GM21619 (cell line): ENCODE measurements around the gene UNC79.

Source experiments
- ATAC-seq: cut with Tn5 transposase; IDR thresholded peaks from one replicate; pipeline ENCODE4 v1.9.1; 2021; ENCODE audit not compliant: unreplicated experiment

Gene UNC79

GRCh38 chr14:93745603-93746273, 315.0 kb downstream of the UNC79 start:
- ATAC-seq, result no peak

DNA sequence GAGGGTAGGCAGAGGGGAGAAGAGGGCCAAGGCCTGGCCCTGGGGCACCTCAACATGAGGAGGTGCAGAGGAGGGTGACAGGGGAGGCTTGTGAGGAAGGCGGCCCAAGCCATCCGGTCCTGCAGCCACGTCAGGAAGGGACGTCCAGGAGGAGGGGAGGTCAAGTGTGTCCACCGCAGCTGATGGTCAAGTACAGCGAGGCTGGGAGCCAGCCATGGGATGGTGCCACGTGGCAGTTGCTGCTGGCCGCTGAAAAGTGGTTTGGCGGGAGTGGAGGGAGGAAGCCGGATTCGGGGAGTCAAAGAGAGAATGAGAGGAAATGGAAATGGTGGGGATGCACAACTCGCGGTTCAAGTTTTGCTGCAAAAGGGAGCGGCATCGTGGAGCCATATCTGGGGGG, 316.4 kb downstream of the UNC79 start:
- no peak for ATAC-seq

DNA sequence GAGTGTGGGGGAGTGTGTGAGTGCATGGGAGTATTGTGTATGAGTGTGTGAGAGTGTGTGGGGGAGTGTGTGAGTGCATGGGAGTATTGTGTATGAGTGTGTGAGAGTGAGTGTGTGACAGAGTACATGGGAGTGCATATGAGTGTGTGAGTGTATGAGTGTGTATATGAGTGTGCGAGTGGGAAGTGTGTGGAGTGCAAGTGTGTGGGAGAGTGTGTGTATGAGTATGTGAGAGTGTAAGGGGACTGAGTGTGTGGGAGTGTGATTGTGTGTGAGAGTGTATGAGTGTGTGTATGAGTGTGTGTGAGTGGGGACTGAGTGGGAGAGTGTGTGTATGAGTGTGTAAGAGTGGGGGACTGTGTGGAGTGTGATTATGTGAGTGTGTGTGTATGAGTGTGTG, 316.8 kb downstream of the UNC79 start:
- ATAC-seq, result no peak

- no peak for ATAC-seq
These were observed 317.7 kb downstream of the UNC79 start for GRCh38 chr14:93748208-93749075.

- ATAC-seq, result no peak
These were observed 318.3 kb downstream of the UNC79 start for GRCh38 chr14:93749076-93749420.

DNA sequence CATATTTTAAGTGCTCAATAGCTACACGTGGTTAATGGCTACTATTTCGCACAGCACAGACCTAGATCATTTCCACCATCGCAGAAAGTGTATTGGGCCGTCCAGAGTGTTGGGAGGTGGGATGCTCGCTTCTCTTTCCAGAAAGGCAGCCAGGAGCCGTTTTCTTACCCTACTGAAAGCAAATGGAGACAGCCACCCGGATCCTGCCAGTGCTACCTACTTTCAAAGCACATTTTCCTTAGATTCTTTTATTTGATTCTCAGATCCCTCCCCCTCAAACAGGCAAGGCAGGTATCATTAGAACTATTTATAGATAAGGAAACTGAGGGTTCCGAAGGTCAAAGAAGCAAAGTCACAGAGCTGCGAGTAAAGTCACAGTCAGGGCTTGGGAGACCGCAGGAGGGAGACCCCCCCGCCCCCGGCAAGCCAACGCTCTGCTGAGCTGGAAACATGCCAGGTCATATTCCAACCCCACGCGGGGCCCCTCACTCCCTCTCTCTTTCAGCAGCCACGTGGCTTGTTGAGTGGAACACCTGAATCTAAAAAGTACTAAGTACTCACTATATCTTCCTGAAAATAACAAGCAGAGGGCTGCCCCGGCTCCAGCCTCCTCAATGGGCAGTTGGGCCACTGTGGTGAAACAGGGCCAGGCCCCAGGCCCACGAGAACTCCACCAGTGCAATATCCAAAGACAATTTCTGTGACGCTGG, 321.4 kb downstream of the UNC79 start:
- ATAC-seq, result no peak

GRCh38 chr14:93752980-93753561, 322.3 kb downstream of the UNC79 start:
- no peak for ATAC-seq

GRCh38 chr14:93753647-93754046, 322.9 kb downstream of the UNC79 start:
- ATAC-seq, result no peak

DNA sequence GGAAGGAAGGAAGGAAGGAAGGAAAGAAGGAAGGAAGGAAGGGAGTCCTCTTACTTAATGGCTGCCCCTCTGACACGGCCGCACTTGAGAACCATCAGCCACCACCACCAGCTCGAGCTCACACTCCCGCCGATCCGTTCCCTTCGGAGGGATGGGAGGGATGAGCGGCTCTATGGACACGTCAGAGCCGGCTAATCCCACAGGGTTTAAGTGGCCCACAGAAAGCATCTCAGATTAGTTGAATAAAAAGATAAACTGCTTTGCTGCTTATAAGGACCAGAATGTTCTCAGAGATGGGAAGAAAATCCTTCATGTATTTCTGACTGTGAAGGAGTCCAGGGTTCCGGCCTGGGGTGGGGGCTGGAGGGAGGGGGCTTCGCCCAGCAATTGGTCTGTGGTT, 326.5 kb downstream of the UNC79 start:
- ATAC-seq, result no peak
